Left ventricle myocardium superior (tissue), 1 donor: ENCODE results near the gene FOSL1. TPM values are rescaled to one million over a fixed set of nuclear protein-coding genes. Genes with fewer than 3 reads are reported as not detected.

Experiments
- ATAC-seq: fragments of 200-7000 bp; cut with Tn5 transposase; one replicate; pipeline ENCODE4 v1.9.1; 2020; ENCODE audit warnings: mild to moderate bottlenecking, moderate library complexity
- DNase-seq: peaks from one replicate; pipeline ENCODE4 v3.0.0-alpha.2; 2020
- intact Hi-C: fragments of 100-400 bp; cut with micrococcal nuclease; formaldehyde crosslinking; loops from one replicate; pipeline ENCODE4 v1.11.0; 2022
- total RNA-seq: library from RNA; stranded (reverse); fragmentation: NEBNext Ultra II Directional; extraction: Animal tissue kit (Norgen Biotek cat#: 25700); gene quantifications from one replicate; pipeline ENCODE4 v1.2.1, GENCODE V29; 2021
- donor health status: DM: no; HTN: yes; CAD: no; lungs with severe emphysema.

Gene FOSL1
- total RNA-seq, 1 donor from 2014 or later: 0.32 TPM

GRCh38 chr11:65885231-65885630, 15.0 kb downstream of the FOSL1 start:
- intact Hi-C loops: loop anchor here (10.0 kb wide), 1 partner anchor 100 kb away; no protein-coding TSS in a partner anchor
- DNase-seq: peak; percentile 24
- ATAC-seq: no peak

GRCh38 chr11:65884716-65885092, 15.5 kb downstream of the FOSL1 start:
- peak; percentile 85 for DNase-seq
- intact Hi-C loops: loop anchor here (10.0 kb wide), 1 partner anchor 100 kb away; no protein-coding TSS in a partner anchor
- peak; percentile 27 for ATAC-seq

GRCh38 chr11:65883786-65884715, 16.1 kb downstream of the FOSL1 start:
- intact Hi-C loops: loop anchor here (10.0 kb wide), 1 partner anchor 101 kb away; no protein-coding TSS in a partner anchor
- no peak for ATAC-seq
- DNase-seq: peak; percentile 25

GRCh38 chr11:65883058-65883761, 17.0 kb downstream of the FOSL1 start:
- no peak for ATAC-seq
- peak; percentile 30 for DNase-seq
- intact Hi-C loops: loop anchor here (10.0 kb wide), 1 partner anchor 102 kb away; no protein-coding TSS in a partner anchor

GRCh38 chr11:65882120-65883057, 17.8 kb downstream of the FOSL1 start:
- ATAC-seq (no peak), DNase-seq (peak; percentile 21)
- intact Hi-C loops: loop anchor here (10.0 kb wide), 1 partner anchor 102 kb away; no protein-coding TSS in a partner anchor

GRCh38 chr11:65880844-65881421, 19.3 kb downstream of the FOSL1 start:
- ATAC-seq (no peak), DNase-seq (peak; percentile 20)
- intact Hi-C loops: loop anchor here (10.0 kb wide), 1 partner anchor 104 kb away; no protein-coding TSS in a partner anchor

GRCh38 chr11:65880027-65880426, 20.2 kb downstream of the FOSL1 start:
- DNase-seq (peak; percentile 14), ATAC-seq (no peak)
- intact Hi-C loops: loop anchor here (10.0 kb wide), 1 partner anchor 105 kb away; no protein-coding TSS in a partner anchor

GRCh38 chr11:65879617-65880016, 20.6 kb downstream of the FOSL1 start, which contains the start of gene CTSW:
Gene CTSW (plus strand): TSS chr11:65879837. CDS start chr11:65879855, 18 bp downstream.
- DNase-seq (peak; percentile 35), ATAC-seq (no peak)
- intact Hi-C loops: loop anchor here (10.0 kb wide), 1 partner anchor 105 kb away; no protein-coding TSS in a partner anchor

- intact Hi-C loops: no loop called here
- ATAC-seq (peak; percentile 94), DNase-seq (peak; percentile 98)
These were observed 26.7 kb downstream of the FOSL1 start for GRCh38 chr11:65873318-65874156.

GRCh38 chr11:65872586-65873317, 27.4 kb downstream of the FOSL1 start, which contains the start of gene EFEMP2:
Gene EFEMP2 (minus strand): TSS chr11:65872800. CDS start chr11:65872354, 446 bp downstream.
- DNase-seq (peak; percentile 76), ATAC-seq (peak; percentile 57)
- intact Hi-C loops: no loop called here

- DNase-seq (peak; percentile 64), ATAC-seq (peak; percentile 16)
- intact Hi-C loops: no loop called here
These were observed 28.2 kb downstream of the FOSL1 start for GRCh38 chr11:65871811-65872548.

GRCh38 chr11:65870706-65871681, 29.2 kb downstream of the FOSL1 start:
- DNase-seq (peak; percentile 71), ATAC-seq (no peak)

GRCh38 chr11:65870307-65870658, 29.9 kb downstream of the FOSL1 start:
- ATAC-seq (no peak), DNase-seq (peak; percentile 29)
- intact Hi-C loops: no loop called here

More at GRCh38 chr11:65870706-65871681, 29.2 kb downstream of the FOSL1 start:
- intact Hi-C loops: no loop called here

GRCh38 chr11:65869643-65870306, 30.4 kb downstream of the FOSL1 start:
- no peak for ATAC-seq
- intact Hi-C loops: no loop called here
- DNase-seq: peak; percentile 34
